Osteoblast (primary cell): ENCODE measurements around the gene SLC27A1. TPM values are rescaled to one million over a fixed set of nuclear protein-coding genes. Genes with fewer than 3 reads are reported as not detected.

Source experiments
- DNase-seq: peaks from one replicate; pipeline ENCODE4 v3.0.0; 2011; ENCODE audit warnings: low spot score, mixed read lengths; ENCODE audit not compliant: insufficient read length; ENCODE audit errors: missing footprints
- H2AFZ ChIP-seq: 2 replicates; pipeline ENCODE4 v1.6.0; 2011; ENCODE audit warnings: mild to moderate bottlenecking, low read length
- H3K27ac ChIP-seq: 2 replicates; pipeline ENCODE4 v1.5.1; 2011; ENCODE audit warnings: mild to moderate bottlenecking, low read depth, low read length, moderate library complexity
- H3K27me3 ChIP-seq: 2 replicates; pipeline ENCODE4 v1.6.0; 2012; ENCODE audit warnings: mild to moderate bottlenecking, control low read depth, inconsistent platforms, low read length, moderate library complexity; ENCODE audit not compliant: insufficient read depth
- H3K36me3 ChIP-seq: 2 replicates; pipeline ENCODE4 v1.5.1; 2011; ENCODE audit warnings: mild to moderate bottlenecking, low read length, control low read depth, moderate library complexity; ENCODE audit not compliant: insufficient read depth
- H3K4me1 ChIP-seq: 2 replicates; pipeline ENCODE4 v1.5.1; 2011; ENCODE audit warnings: mild to moderate bottlenecking, low read length, control low read depth, moderate library complexity; ENCODE audit not compliant: insufficient read depth
- H3K4me2 ChIP-seq: 2 replicates; pipeline ENCODE4 v1.6.0; 2011; ENCODE audit warnings: mild to moderate bottlenecking, low read length; ENCODE audit not compliant: insufficient read depth
- H3K4me3 ChIP-seq: fragments of 200-600 bp; sonication (generic); 3 replicates; pipeline ENCODE4 v1.5.1; 2012; ENCODE audit warnings: mild to moderate bottlenecking, low read length, inconsistent platforms; ENCODE audit not compliant: insufficient read depth
- H3K79me2 ChIP-seq: 2 replicates; pipeline ENCODE4 v1.6.0; 2012; ENCODE audit warnings: mild to moderate bottlenecking, low read length, control low read depth, inconsistent platforms; ENCODE audit not compliant: insufficient read depth
- H3K9me3 ChIP-seq: 2 replicates; pipeline ENCODE4 v1.5.1; 2011; ENCODE audit warnings: low read depth, low read length, control low read depth
- H4K20me1 ChIP-seq: 2 replicates; pipeline ENCODE4 v1.6.0; 2012; ENCODE audit warnings: mild to moderate bottlenecking, low read length, control low read depth; ENCODE audit not compliant: insufficient read depth
- CTCF ChIP-seq: IDR thresholded peaks from 2 replicates; pipeline ENCODE4 v1.5.1; 2011; ENCODE audit warnings: mild to moderate bottlenecking, low read depth, low read length, moderate library complexity; ENCODE audit errors: extremely low read depth
- total RNA-seq: library from RNA; depleted of rRNA; stranded (reverse); fragments of >200 nt; gene quantifications from 2 replicates; pipeline ENCODE4 v1.2.3, GENCODE V29; 2012

The SLC27A1 gene
- total RNA-seq, 1 donor: 64.4 TPM

GRCh38 chr19:17481986-17482385, 11.7 kb downstream of the SLC27A1 start:
- DNase-seq: peak; percentile 18
- H3K9me3 ChIP-seq: no peaks in the 10 kb centered on the region
- H3K4me3 ChIP-seq: no peak overlapping the region
- H3K79me2 ChIP-seq: peaks cover 39% of the 10 kb centered on the region
- no peak overlapping the region for H2AFZ ChIP-seq
- no peak overlapping the region for H3K27ac ChIP-seq
- H3K27me3 ChIP-seq: no peaks in the 10 kb centered on the region
- peaks cover 14% of the 10 kb centered on the region for H4K20me1 ChIP-seq
- peaks cover 25% of the 10 kb centered on the region for H3K4me1 ChIP-seq
- no peak overlapping the region for H3K4me2 ChIP-seq
- no peak for TF ChIP-seq CTCF
- no peaks in the 10 kb centered on the region for H3K36me3 ChIP-seq

DNA sequence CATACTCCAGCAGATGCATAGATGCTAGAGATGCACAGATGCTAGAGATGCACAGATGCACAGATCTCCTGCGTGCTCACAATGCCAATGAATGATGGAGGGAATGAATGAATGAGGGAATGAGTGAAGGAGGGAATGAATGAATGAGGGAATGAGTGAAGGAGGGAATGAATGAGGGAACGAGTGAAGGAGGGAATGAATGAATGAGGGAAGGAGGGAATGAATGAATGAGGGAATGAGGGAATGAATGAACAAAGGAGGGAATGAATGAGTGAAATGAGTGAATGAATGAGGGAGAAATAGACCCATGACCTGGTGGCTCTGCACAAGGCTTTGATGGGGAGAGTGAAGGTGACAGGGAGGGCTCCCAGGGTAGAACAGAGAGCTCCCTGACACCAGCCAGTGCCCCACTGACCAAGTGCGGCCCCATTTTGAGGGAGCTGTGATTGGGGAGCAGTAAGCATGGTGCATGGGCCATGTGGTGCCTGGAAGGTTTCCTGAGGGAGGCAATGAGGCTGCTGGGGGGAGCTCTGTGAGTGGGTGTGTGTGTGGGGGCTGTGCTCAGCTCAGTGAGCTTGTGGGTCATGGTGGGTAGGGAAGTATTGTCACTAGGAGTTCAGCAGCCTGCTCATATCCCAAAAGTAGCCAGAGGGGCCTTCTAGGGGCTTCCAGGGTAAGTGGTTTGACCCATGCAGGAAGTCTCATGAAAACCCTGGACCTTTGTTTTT, 12.7 kb downstream of the SLC27A1 start:
- peaks cover 14% of the 10 kb centered on the region for H4K20me1 ChIP-seq
- peaks cover 20% of the 10 kb centered on the region for H3K4me1 ChIP-seq
- H3K27me3 ChIP-seq: no peaks in the 10 kb centered on the region
- no peak overlapping the region for H3K27ac ChIP-seq
- no peaks in the 10 kb centered on the region for H3K36me3 ChIP-seq
- H3K79me2 ChIP-seq: peaks cover 37% of the 10 kb centered on the region
- no peaks in the 10 kb centered on the region for H3K9me3 ChIP-seq
- no peak for TF ChIP-seq CTCF
- no peak overlapping the region for H3K4me3 ChIP-seq
- DNase-seq: peak; percentile 4
- no peak overlapping the region for H3K4me2 ChIP-seq
- no peak overlapping the region for H2AFZ ChIP-seq

- no peaks in the 10 kb centered on the region for H3K27me3 ChIP-seq
- no peaks in the 10 kb centered on the region for H3K36me3 ChIP-seq
- H2AFZ ChIP-seq: no peak overlapping the region
- peaks cover 37% of the 10 kb centered on the region for H3K79me2 ChIP-seq
- peaks cover 18% of the 10 kb centered on the region for H4K20me1 ChIP-seq
- H3K27ac ChIP-seq: no peak overlapping the region
- peak; percentile 18 for DNase-seq
- H3K4me3 ChIP-seq: no peak overlapping the region
- peaks cover 16% of the 10 kb centered on the region for H3K4me1 ChIP-seq
- no peak overlapping the region for H3K4me2 ChIP-seq
- no peak for TF ChIP-seq CTCF
- no peaks in the 10 kb centered on the region for H3K9me3 ChIP-seq
Observed at GRCh38 chr19:17483605-17484002, 13.3 kb downstream of the SLC27A1 start.

DNA sequence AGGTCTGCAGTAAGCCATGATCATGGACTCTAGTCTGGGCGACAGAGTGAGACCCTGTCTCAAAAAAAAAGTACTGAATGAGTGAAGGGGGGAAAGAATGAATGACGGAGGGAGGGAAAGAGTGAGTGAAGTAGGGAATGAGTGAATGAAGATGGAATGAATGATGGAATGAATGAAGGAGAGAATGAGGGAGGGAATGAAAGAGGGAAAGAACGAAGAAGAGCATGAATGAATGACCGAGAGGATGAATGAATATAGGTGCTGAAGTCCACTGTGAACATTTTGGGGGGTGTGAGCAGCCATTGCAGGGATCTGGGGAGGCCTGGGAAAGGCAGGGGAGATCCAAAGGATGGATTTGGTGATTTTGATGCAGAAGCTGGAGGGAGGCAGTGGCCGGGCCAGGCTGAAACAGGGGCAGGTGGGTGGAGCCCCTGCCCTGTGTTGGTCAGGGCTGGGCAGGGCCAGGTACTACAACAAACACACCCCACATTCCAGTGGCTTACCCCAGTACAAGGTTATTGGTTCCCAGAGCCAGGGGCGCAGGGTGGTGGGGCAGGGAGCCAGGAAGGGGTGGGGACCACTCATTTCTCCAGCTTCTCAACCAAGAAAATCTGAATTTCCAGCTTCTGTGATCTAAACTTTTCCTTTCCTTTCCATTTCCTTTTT, 14.3 kb downstream of the SLC27A1 start:
- TF ChIP-seq CTCF: no peak
- peaks cover 19% of the 10 kb centered on the region for H4K20me1 ChIP-seq

More for the DNA sequence above, 14.3 kb downstream of the SLC27A1 start:
- H3K9me3 ChIP-seq: no peaks in the 10 kb centered on the region
- peaks cover 2% of the 10 kb centered on the region for H3K36me3 ChIP-seq
- peaks cover 6% of the 10 kb centered on the region for H3K4me1 ChIP-seq
- H3K4me3 ChIP-seq: no peak overlapping the region
- peaks cover 37% of the 10 kb centered on the region for H3K79me2 ChIP-seq
- H3K27me3 ChIP-seq: no peaks in the 10 kb centered on the region
- H2AFZ ChIP-seq: no peak overlapping the region
- H3K4me2 ChIP-seq: no peak overlapping the region
- DNase-seq: peak; percentile 58
- H3K27ac ChIP-seq: no peak overlapping the region
